Loucy (cell line): ENCODE measurements around the gene PDE4D.

Experiments
- H2AFZ ChIP-seq: fragments of 200-600 bp; sonication (generic); 2 replicates; pipeline ENCODE4 v1.6.0; 2016; ENCODE audit warnings: antibody characterized with exemption, mild to moderate bottlenecking, low read length, moderate library complexity
- H3F3A ChIP-seq: fragments of 200-600 bp; 2 replicates; pipeline ENCODE4 v1.6.0; 2016; ENCODE audit warnings: antibody characterized with exemption, low read depth, mild to moderate bottlenecking
- H3K27me3 ChIP-seq: fragments of 200-600 bp; sonication (generic); 2 replicates; pipeline ENCODE4 v1.6.1; 2014; ENCODE audit warnings: low read length, mild to moderate bottlenecking; ENCODE audit not compliant: insufficient read depth, poor library complexity, severe bottlenecking
- H3K36me3 ChIP-seq: fragments of 200-600 bp; sonication (generic); 2 replicates; pipeline ENCODE4 v1.6.1; 2016; ENCODE audit warnings: low read length; ENCODE audit not compliant: insufficient read depth
- H3K4me1 ChIP-seq: fragments of 200-600 bp; sonication (generic); 2 replicates; pipeline ENCODE4 v1.5.1; 2014; ENCODE audit warnings: low read length, mild to moderate bottlenecking; ENCODE audit not compliant: insufficient read depth, poor library complexity, severe bottlenecking
- H3K4me2 ChIP-seq: fragments of 200-600 bp; sonication (generic); 2 replicates; pipeline ENCODE4 v1.6.0; 2014; ENCODE audit warnings: antibody characterized with exemption, low read length, low read depth, mild to moderate bottlenecking; ENCODE audit not compliant: poor library complexity, severe bottlenecking
- H3K4me3 ChIP-seq: fragments of 200-600 bp; sonication (generic); 2 replicates; pipeline ENCODE4 v1.5.1; 2014; ENCODE audit warnings: low read length, mild to moderate bottlenecking, mixed read lengths; ENCODE audit not compliant: poor library complexity, severe bottlenecking
- H3K79me2 ChIP-seq: fragments of 200-600 bp; sonication (generic); 2 replicates; pipeline ENCODE4 v1.6.1; 2014; ENCODE audit warnings: low read length; ENCODE audit not compliant: insufficient read depth
- H3K9ac ChIP-seq: fragments of 200-600 bp; sonication (generic); 2 replicates; pipeline ENCODE4 v1.6.0; 2014; ENCODE audit warnings: mild to moderate bottlenecking, low read depth, low read length, moderate library complexity; ENCODE audit not compliant: poor library complexity, severe bottlenecking
- H3K9me2 ChIP-seq: fragments of 200-600 bp; sonication (generic); replicated peaks from 2 replicates; pipeline ENCODE4 v1.6.1; 2016; ENCODE audit warnings: low read depth, low read length, mixed read lengths
- H3K9me3 ChIP-seq: fragments of 200-600 bp; sonication (generic); 2 replicates; pipeline ENCODE4 v1.6.1; 2014; ENCODE audit warnings: mild to moderate bottlenecking, antibody characterized with exemption, low read length, low read depth; ENCODE audit not compliant: insufficient read depth
- H4K20me1 ChIP-seq: fragments of 200-600 bp; sonication (generic); 2 replicates; pipeline ENCODE4 v1.6.0; 2014; ENCODE audit warnings: antibody characterized with exemption, low read length, mild to moderate bottlenecking; ENCODE audit not compliant: insufficient read depth, poor library complexity, severe bottlenecking
- CTCF ChIP-seq: fragments of 200-600 bp; sonication (generic); conservative IDR thresholded peaks from 2 replicates; pipeline ENCODE4 v1.5.1; 2014; ENCODE audit warnings: mild to moderate bottlenecking, antibody characterized with exemption, low read length
- EZH2phosphoT487 ChIP-seq: fragments of 200-600 bp; IDR thresholded peaks from 2 replicates; pipeline ENCODE4 v1.6.1; 2018; ENCODE audit warnings: antibody characterized with exemption, mild to moderate bottlenecking, moderate library complexity, borderline replicate concordance

PDE4D gene

GRCh38 chr5:59565551-59565950 is 328.0 kb downstream of the PDE4D start:
- Histone ChIP-seq H4K20me1 (no peaks in the 10 kb centered on the region), H3K4me1 (peaks cover 34% of the 10 kb centered on the region), H3K4me3 (no peak overlapping the region), H3K79me2 (no peaks in the 10 kb centered on the region), H3K9me3 (no peaks in the 10 kb centered on the region), H3K36me3 (no peaks in the 10 kb centered on the region), H3K27me3 (no peaks in the 10 kb centered on the region), H3K9ac (no peak overlapping the region), H3K4me2 (no peak overlapping the region), H3K9me2 (no peaks in the 10 kb centered on the region), H3F3A (no peaks in the 10 kb centered on the region), H2AFZ (no peak overlapping the region)
- TF ChIP-seq EZH2phosphoT487 (no peak), CTCF (no peak)

GRCh38 chr5:59564895-59565294 is 328.6 kb downstream of the PDE4D start:
- Histone ChIP-seq H3K9me2 (no peaks in the 10 kb centered on the region), H3K36me3 (no peaks in the 10 kb centered on the region), H3K4me1 (peaks cover 36% of the 10 kb centered on the region), H2AFZ (no peak overlapping the region), H3K79me2 (no peaks in the 10 kb centered on the region), H3K9me3 (no peaks in the 10 kb centered on the region), H4K20me1 (no peaks in the 10 kb centered on the region), H3K9ac (no peak overlapping the region), H3F3A (no peaks in the 10 kb centered on the region), H3K4me3 (no peak overlapping the region), H3K27me3 (no peaks in the 10 kb centered on the region), H3K4me2 (no peak overlapping the region)
- no peak for TF ChIP-seq CTCF
- TF ChIP-seq EZH2phosphoT487: no peak

GRCh38 chr5:59562756-59563389 is 330.7 kb downstream of the PDE4D start:
- Histone ChIP-seq H3K4me3 (peak overlapping the region; percentile 21), H3K4me2 (peak overlapping the region; percentile 53), H2AFZ (no peak overlapping the region), H3K9me3 (no peaks in the 10 kb centered on the region), H3F3A (no peaks in the 10 kb centered on the region), H4K20me1 (no peaks in the 10 kb centered on the region), H3K79me2 (no peaks in the 10 kb centered on the region), H3K9me2 (no peaks in the 10 kb centered on the region), H3K36me3 (no peaks in the 10 kb centered on the region), H3K27me3 (no peaks in the 10 kb centered on the region), H3K4me1 (peaks cover 29% of the 10 kb centered on the region), H3K9ac (no peak overlapping the region)
- no peak for TF ChIP-seq EZH2phosphoT487
- no peak for TF ChIP-seq CTCF
